GM11168 (cell line): ENCODE data around the gene MAST2.
"Not testable (repeated sequence)": the region's sequence is repeated elsewhere in the genome, so short reads cannot be mapped to it uniquely, and the experiment has no call there.

ENCODE experiments used
- in situ Hi-C: fragments of 300-500 bp; cut with MboI; formaldehyde crosslinking; loops from one replicate; pipeline ENCODE4 v1.12.0; 2022; ENCODE audit warnings: low sequenced_read_pairs; ENCODE audit not compliant: unreplicated experiment

MAST2 gene

GRCh38 chr1:45887156-45887842 is 83.9 kb downstream of the MAST2 start:
- in situ Hi-C loops: no loop called here

- in situ Hi-C loops: no loop called here
Observed at GRCh38 chr1:45890078-45890477, 86.7 kb downstream of the MAST2 start.

GRCh38 chr1:45891087-45891486 is 87.7 kb downstream of the MAST2 start:
- in situ Hi-C loops: no loop called here

- in situ Hi-C loops: no loop called here
Observed at GRCh38 chr1:45892068-45892785, 88.8 kb downstream of the MAST2 start.

- in situ Hi-C loops: no loop called here
Observed at GRCh38 chr1:45894331-45894730, 90.9 kb downstream of the MAST2 start.

- in situ Hi-C loops: no loop called here
Observed at GRCh38 chr1:45894921-45895320, 91.5 kb downstream of the MAST2 start.

- in situ Hi-C loops: no loop called here
Observed at GRCh38 chr1:45895406-45895805, 92.0 kb downstream of the MAST2 start.

GRCh38 chr1:45906883-45907282 is 103.5 kb downstream of the MAST2 start:
- in situ Hi-C loops: no loop called here

GRCh38 chr1:45908611-45909140 is 105.3 kb downstream of the MAST2 start:
- in situ Hi-C loops: no loop called here

GRCh38 chr1:45911634-45912033 is 108.2 kb downstream of the MAST2 start:
- in situ Hi-C loops: no loop called here

- in situ Hi-C loops: no loop called here
Observed at GRCh38 chr1:45913183-45913683, 109.8 kb downstream of the MAST2 start.

- in situ Hi-C loops: no loop called here
Observed at GRCh38 chr1:45913731-45914501, 110.5 kb downstream of the MAST2 start.

- in situ Hi-C loops: no loop called here
Observed at GRCh38 chr1:45914836-45915235, 111.4 kb downstream of the MAST2 start.

GRCh38 chr1:45922374-45922773 is 119.0 kb downstream of the MAST2 start:
- in situ Hi-C loops: no loop called here

- in situ Hi-C loops: no loop called here
Observed at GRCh38 chr1:45922813-45923212, 119.4 kb downstream of the MAST2 start.

- in situ Hi-C loops: no loop called here
Observed at GRCh38 chr1:45923343-45923742, 119.9 kb downstream of the MAST2 start.

- in situ Hi-C loops: no loop called here
Observed at GRCh38 chr1:45924736-45925135, 121.3 kb downstream of the MAST2 start.

GRCh38 chr1:45925728-45926287 is 122.4 kb downstream of the MAST2 start:
- in situ Hi-C loops: no loop called here

- in situ Hi-C loops: no loop called here
Observed at GRCh38 chr1:45926330-45926729, 122.9 kb downstream of the MAST2 start.

- in situ Hi-C loops: not testable (repeated sequence)
Observed at GRCh38 chr1:45927231-45927915, 124.0 kb downstream of the MAST2 start.
